Endometrium (tissue), 2 donors: ENCODE data around the gene SH3GL1.

Source experiments
- FAIRE-seq: peaks from 2 replicates; lab custom pipeline; 2012; peaks lifted over from hg19 to GRCh38; lab: Jason Lieb, UNC
- donor health status: control.
- donor health status: control.

The SH3GL1 gene

GRCh38 chr19:4375164-4376027 lies 25.0 kb downstream of the SH3GL1 start:
- no peak for FAIRE-seq

- FAIRE-seq: no peak
Observed at GRCh38 chr19:4374498-4375163, 25.7 kb downstream of the SH3GL1 start.

- FAIRE-seq: no peak
Observed at GRCh38 chr19:4373601-4374497, 26.5 kb downstream of the SH3GL1 start.

- no peak for FAIRE-seq
Observed at GRCh38 chr19:4373013-4373367, 27.4 kb downstream of the SH3GL1 start.

- FAIRE-seq: no peak
Observed at GRCh38 chr19:4372165-4373012, 28.0 kb downstream of the SH3GL1 start.

GRCh38 chr19:4371247-4372164 lies 28.8 kb downstream of the SH3GL1 start:
- no peak for FAIRE-seq

GRCh38 chr19:4370418-4371041 lies 29.8 kb downstream of the SH3GL1 start:
- FAIRE-seq: no peak

- FAIRE-seq: no peak
Observed at GRCh38 chr19:4369888-4370260, 30.5 kb downstream of the SH3GL1 start.

- FAIRE-seq: no peak
Observed at GRCh38 chr19:4369109-4369887, 31.0 kb downstream of the SH3GL1 start.

- no peak for FAIRE-seq
Observed at GRCh38 chr19:4368128-4368820, 32.1 kb downstream of the SH3GL1 start.

GRCh38 chr19:4367781-4368127 lies 32.6 kb downstream of the SH3GL1 start:
- FAIRE-seq: no peak

GRCh38 chr19:4367336-4367723 lies 33.0 kb downstream of the SH3GL1 start:
- no peak for FAIRE-seq

GRCh38 chr19:4366666-4367335 lies 33.5 kb downstream of the SH3GL1 start:
- FAIRE-seq: no peak

- FAIRE-seq: no peak
Observed at GRCh38 chr19:4365791-4366665, 34.3 kb downstream of the SH3GL1 start.

GRCh38 chr19:4365341-4365740 lies 35.0 kb downstream of the SH3GL1 start:
- no peak for FAIRE-seq

- no peak for FAIRE-seq
Observed at GRCh38 chr19:4363571-4364304, 36.6 kb downstream of the SH3GL1 start.
